NCI-H460 (cell line): ENCODE data around the gene UQCRC2. TPM values are rescaled to one million over a fixed set of nuclear protein-coding genes. Genes with fewer than 3 reads are reported as not detected.
"Not testable (repeated sequence)": the region's sequence is repeated elsewhere in the genome, so short reads cannot be mapped to it uniquely, and the experiment has no call there.

ENCODE experiments used
- DNase-seq: peaks from one replicate; pipeline ENCODE4 v3.0.0-alpha.2; 2016; ENCODE audit warnings: low read depth; ENCODE audit errors: extremely low read depth
- total RNA-seq: library from RNA; depleted of rRNA; stranded (reverse); fragments of >200 nt; shearing (Covaris generic); gene quantifications from 2 replicates; pipeline ENCODE4 v1.2.3, GENCODE V29; 2014

The UQCRC2 gene
- total RNA-seq, 1 experiment from 2014 or later, result 248 TPM

GRCh38 chr16:21973945-21974344 is 20.8 kb downstream of the UQCRC2 start:
- DNase-seq, result no peak

- no peak for DNase-seq
Measured at GRCh38 chr16:21980032-21980431, 26.9 kb downstream of the UQCRC2 start.

- DNase-seq, result no peak
Measured at GRCh38 chr16:21982108-21982507, 28.9 kb downstream of the UQCRC2 start.

GRCh38 chr16:21984062-21984461 is 30.9 kb downstream of the UQCRC2 start:
- DNase-seq, result no peak

- no peak for DNase-seq
Measured at GRCh38 chr16:21985524-21985923, 32.4 kb downstream of the UQCRC2 start.

GRCh38 chr16:21986692-21987246 is 33.6 kb downstream of the UQCRC2 start:
- no peak for DNase-seq

GRCh38 chr16:21987498-21987897 is 34.3 kb downstream of the UQCRC2 start:
- no peak for DNase-seq

GRCh38 chr16:21989133-21989532 is 36.0 kb downstream of the UQCRC2 start:
- DNase-seq, result no peak

- DNase-seq, result no peak
Measured at GRCh38 chr16:21989751-21990150, 36.6 kb downstream of the UQCRC2 start.

GRCh38 chr16:21990381-21990944 is 37.3 kb downstream of the UQCRC2 start:
- DNase-seq, result no peak

- no peak for DNase-seq
Measured at GRCh38 chr16:21991621-21992020, 38.5 kb downstream of the UQCRC2 start.

- DNase-seq, result no peak
Measured at GRCh38 chr16:21994856-21995465, 41.8 kb downstream of the UQCRC2 start.

- no peak for DNase-seq
Measured at GRCh38 chr16:21996923-21997696, 43.9 kb downstream of the UQCRC2 start.

GRCh38 chr16:21997697-21998480 is 44.7 kb downstream of the UQCRC2 start:
- DNase-seq, result no peak

- DNase-seq, result no peak
Measured at GRCh38 chr16:22001591-22001990, 48.4 kb downstream of the UQCRC2 start.

- not testable (repeated sequence) for DNase-seq
Measured at GRCh38 chr16:22002047-22002446, 48.9 kb downstream of the UQCRC2 start.

GRCh38 chr16:22003195-22003594 is 50.0 kb downstream of the UQCRC2 start:
- DNase-seq, result no peak

- DNase-seq, result no peak
Measured at GRCh38 chr16:22004341-22004740, 51.2 kb downstream of the UQCRC2 start.

- no peak for DNase-seq
Measured at GRCh38 chr16:22005746-22006145, 52.6 kb downstream of the UQCRC2 start.

- DNase-seq, result no peak
Measured at GRCh38 chr16:22006636-22007035, 53.5 kb downstream of the UQCRC2 start.

GRCh38 chr16:22007159-22007508 is 54.0 kb downstream of the UQCRC2 start:
- DNase-seq, result no peak
